SKM-1 (cell line): ENCODE data around the gene ZSCAN4.

Source experiments
- DNase-seq: peaks from one replicate; lab custom pipeline; 2025; ENCODE audit not compliant: unreplicated experiment; lab: John Stamatoyannopoulos, UW

The ZSCAN4 gene

GRCh38 chr19:57668635-57669034 is at the start of gene ZSCAN4:
TSS of gene ZSCAN4 (plus strand) at chr19:57668935. CDS start at chr19:57676146, 7,211 bp downstream.
- DNase-seq, result no peak

- DNase-seq, result no peak
Measured at GRCh38 chr19:57620673-57621348, 47.9 kb upstream of the ZSCAN4 start.

- no peak for DNase-seq
Measured at GRCh38 chr19:57623091-57623490, 45.6 kb upstream of the ZSCAN4 start.

GRCh38 chr19:57632987-57633831 is 35.5 kb upstream of the ZSCAN4 start, which contains the start of gene ZNF211:
TSS of gene ZNF211 (plus strand) at chr19:57633168. CDS start at chr19:57633347, 179 bp downstream.
- peak; percentile 46 for DNase-seq

- no peak for DNase-seq
Measured at GRCh38 chr19:57633832-57634131, 35.0 kb upstream of the ZSCAN4 start.

- no peak for DNase-seq
Measured at GRCh38 chr19:57637379-57637778, 31.4 kb upstream of the ZSCAN4 start.

- DNase-seq, result no peak
Measured at GRCh38 chr19:57641715-57642234, 27.0 kb upstream of the ZSCAN4 start.

- DNase-seq, result no peak
Measured at GRCh38 chr19:57642396-57643046, 26.2 kb upstream of the ZSCAN4 start.

- DNase-seq, result no peak
Measured at GRCh38 chr19:57643734-57644133, 25.0 kb upstream of the ZSCAN4 start.

GRCh38 chr19:57648331-57649003 is 20.3 kb upstream of the ZSCAN4 start:
- no peak for DNase-seq

- DNase-seq, result no peak
Measured at GRCh38 chr19:57651654-57651996, 17.1 kb upstream of the ZSCAN4 start.

- no peak for DNase-seq
Measured at GRCh38 chr19:57653689-57654088, 15.0 kb upstream of the ZSCAN4 start.

GRCh38 chr19:57655443-57655842 is 13.3 kb upstream of the ZSCAN4 start:
- DNase-seq, result no peak

GRCh38 chr19:57656346-57656745 is 12.4 kb upstream of the ZSCAN4 start:
- no peak for DNase-seq

GRCh38 chr19:57664269-57665127 is 4.2 kb upstream of the ZSCAN4 start:
- no peak for DNase-seq

- no peak for DNase-seq
Measured at GRCh38 chr19:57665261-57665806, 3.4 kb upstream of the ZSCAN4 start.

GRCh38 chr19:57667228-57667627 is 1.5 kb upstream of the ZSCAN4 start:
- DNase-seq, result no peak

GRCh38 chr19:57671124-57671895 is 2.6 kb downstream of the ZSCAN4 start:
- no peak for DNase-seq

GRCh38 chr19:57672466-57672865 is 3.7 kb downstream of the ZSCAN4 start:
- DNase-seq, result no peak
